Calu3 (cell line): ENCODE measurements around the gene ZCCHC24. TPM values are rescaled to one million over a fixed set of nuclear protein-coding genes. Genes with fewer than 3 reads are reported as not detected.

ENCODE experiments used
- BruUV-seq: library from RNA; stranded (reverse); fragments of 400-500 nt; replicated peaks from 2 replicates; lab custom pipeline; 2021; lab: Mats Ljungman, UMichigan
- CTCF ChIA-PET: fragments of 300-600 bp; sonication (Branson Sonifier 250); formaldehyde crosslinking; loops from one replicate; lab custom pipeline; 2022; ENCODE audit warnings: antibody characterized with exemption; lab: Charles Lee
- DNase-seq: peaks from one replicate; pipeline ENCODE4 v3.0.0; 2022
- H3K27ac Mint-ChIP-seq: one replicate; pipeline ENCODE4 v1.8.0; 2022; ENCODE audit warnings: mixed read lengths; ENCODE audit not compliant: unreplicated experiment
- H3K27me3 Mint-ChIP-seq: one replicate; pipeline ENCODE4 v1.8.0; 2022; ENCODE audit warnings: mixed read lengths; ENCODE audit not compliant: unreplicated experiment
- H3K36me3 Mint-ChIP-seq: one replicate; pipeline ENCODE4 v1.8.0; 2022; ENCODE audit warnings: mild to moderate bottlenecking, moderate library complexity, mixed read lengths; ENCODE audit not compliant: insufficient read depth, unreplicated experiment
- H3K4me1 Mint-ChIP-seq: one replicate; pipeline ENCODE4 v1.8.0; 2022; ENCODE audit warnings: mild to moderate bottlenecking, low read depth, mixed read lengths; ENCODE audit not compliant: unreplicated experiment
- H3K4me3 Mint-ChIP-seq: one replicate; pipeline ENCODE4 v1.8.0; 2022; ENCODE audit warnings: mild to moderate bottlenecking, low read depth, moderate library complexity, mixed read lengths; ENCODE audit not compliant: unreplicated experiment
- H3K9me3 Mint-ChIP-seq: one replicate; pipeline ENCODE4 v1.8.0; 2022; ENCODE audit warnings: low read depth, mixed read lengths; ENCODE audit not compliant: unreplicated experiment
- CTCF ChIP-seq: fragments of 200-600 bp; IDR thresholded peaks from one replicate; pipeline ENCODE4 v1.8.0; 2022; ENCODE audit warnings: antibody characterized with exemption; ENCODE audit not compliant: unreplicated experiment
- intact Hi-C: fragments of 100-400 bp; cut with micrococcal nuclease; formaldehyde crosslinking; loops from one replicate; pipeline ENCODE4 v1.10.0; 2022; ENCODE audit not compliant: unreplicated experiment
- total RNA-seq: library from RNA; stranded (reverse); gene quantifications from 2 replicates; pipeline ENCODE4 v1.2.3, GENCODE V29; 2022

Gene ZCCHC24
- total RNA-seq, 1 experiment from 2014 or later, result 1.4 TPM

- no peaks in the 10 kb centered on the region for H3K4me1 Mint-ChIP-seq
- no peaks in the 10 kb centered on the region for H3K36me3 Mint-ChIP-seq
These were observed 31.2 kb upstream of the ZCCHC24 start for GRCh38 chr10:79476645-79477044.

DNA sequence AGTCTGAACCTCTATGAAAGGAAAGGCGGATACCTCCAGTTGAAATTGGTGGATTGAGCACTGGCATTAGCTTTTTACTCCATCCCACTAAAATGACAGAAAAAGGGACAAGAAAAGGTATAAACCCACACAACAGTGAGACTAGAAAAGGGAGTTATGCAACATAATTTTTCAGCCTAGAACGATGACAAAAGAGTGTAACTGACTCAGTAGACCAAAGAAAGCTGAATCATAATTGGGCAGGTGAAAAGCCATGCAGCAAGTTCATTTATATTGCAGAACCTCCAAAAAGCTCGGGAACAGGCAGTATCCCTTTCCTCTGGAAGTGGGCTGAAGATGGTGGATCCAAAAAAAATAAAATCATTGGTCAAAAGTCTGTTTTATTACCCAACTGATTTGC is 30.5 kb upstream of the ZCCHC24 start:
- CTCF ChIA-PET, result interaction anchor here (0.8 kb wide), 1 partner anchor 8 kb away, joined by 6 read pairs; no protein-coding TSS in a partner anchor

More at GRCh38 chr10:79476645-79477044, 31.2 kb upstream of the ZCCHC24 start:
- no TSS peak for BruUV-seq
- H3K9me3 Mint-ChIP-seq, result no peaks in the 10 kb centered on the region
- no peak overlapping the region for H3K27ac Mint-ChIP-seq
- H3K4me3 Mint-ChIP-seq, result no peak overlapping the region
- H3K27me3 Mint-ChIP-seq, result peaks cover 65% of the 10 kb centered on the region
- no peak for TF ChIP-seq CTCF
- CTCF ChIA-PET, result no interaction called here
- no peak for DNase-seq
- intact Hi-C loops, result no loop called here

DNA sequence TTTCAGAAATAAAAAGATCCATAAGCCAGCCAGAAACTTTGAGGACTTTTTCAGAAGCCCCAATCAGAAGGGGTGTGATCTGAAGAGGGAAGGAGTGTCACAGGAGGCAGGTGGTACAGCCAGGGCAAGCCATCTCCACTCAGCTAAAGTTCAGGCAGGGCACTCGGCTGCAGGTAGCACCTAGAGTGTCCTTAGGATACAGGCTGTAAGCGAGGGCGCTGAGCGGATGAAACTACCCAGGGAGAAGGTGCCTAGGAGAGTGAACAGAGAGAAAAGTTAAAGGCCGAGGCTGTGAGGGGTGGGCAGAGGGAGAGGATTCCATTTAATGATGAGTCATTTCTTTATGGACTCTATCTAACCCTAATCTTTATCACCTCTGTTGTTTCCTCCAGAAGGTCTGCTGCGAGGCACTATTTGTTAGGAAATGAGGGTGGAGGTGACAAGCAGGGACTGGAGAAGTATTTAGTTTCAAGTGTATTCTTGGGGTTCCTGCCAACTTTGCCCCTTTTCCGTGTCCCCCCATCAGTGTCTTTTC is 29.8 kb upstream of the ZCCHC24 start:
- no peak for TF ChIP-seq CTCF

More for the DNA sequence above, 30.5 kb upstream of the ZCCHC24 start:
- no peak for DNase-seq
- no peaks in the 10 kb centered on the region for H3K9me3 Mint-ChIP-seq
- no peak overlapping the region for H3K27ac Mint-ChIP-seq
- no TSS peak for BruUV-seq
- no peaks in the 10 kb centered on the region for H3K4me1 Mint-ChIP-seq
- no peak overlapping the region for H3K4me3 Mint-ChIP-seq
- no peaks in the 10 kb centered on the region for H3K36me3 Mint-ChIP-seq
- H3K27me3 Mint-ChIP-seq, result peaks cover 71% of the 10 kb centered on the region
- intact Hi-C loops, result no loop called here
- TF ChIP-seq CTCF, result no peak

DNA sequence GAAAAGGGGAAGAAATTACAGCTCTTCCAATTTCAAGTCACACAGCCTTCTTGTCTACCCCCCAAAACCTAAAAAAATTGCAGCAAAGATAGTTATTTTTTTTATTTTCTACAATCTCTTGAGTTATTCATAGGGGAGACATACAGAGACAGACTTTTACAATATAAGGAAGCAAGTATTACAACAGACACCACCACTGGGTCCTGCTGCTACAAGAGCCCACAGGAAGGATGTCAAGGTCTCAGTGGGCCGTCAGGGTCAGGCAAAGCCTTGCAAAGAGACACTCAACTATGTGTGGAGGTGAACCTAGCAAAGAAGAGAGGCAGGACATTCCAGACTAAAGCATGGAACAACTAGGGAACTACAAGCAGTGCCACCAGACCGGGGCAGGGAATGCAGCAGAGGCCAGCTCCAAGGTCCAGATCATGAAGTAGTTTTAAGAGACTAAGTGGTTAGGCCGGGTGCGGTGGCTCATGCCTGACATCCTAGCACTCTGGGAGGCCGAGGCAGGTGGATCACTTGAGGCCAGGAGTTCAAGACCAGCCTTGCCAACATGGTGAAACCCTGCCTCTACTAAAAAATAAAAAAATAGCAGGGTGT is 28.2 kb upstream of the ZCCHC24 start:
- H3K4me3 Mint-ChIP-seq, result no peak overlapping the region
- intact Hi-C loops, result no loop called here
- no peaks in the 10 kb centered on the region for H3K9me3 Mint-ChIP-seq
- H3K27ac Mint-ChIP-seq, result no peak overlapping the region
- no peak for TF ChIP-seq CTCF
- BruUV-seq, result no TSS peak
- no peaks in the 10 kb centered on the region for H3K36me3 Mint-ChIP-seq
- CTCF ChIA-PET, result interaction anchor here (1.2 kb wide), 1 partner anchor 99 kb away, joined by 6 read pairs; no protein-coding TSS in a partner anchor
- H3K27me3 Mint-ChIP-seq, result peaks cover 90% of the 10 kb centered on the region
- DNase-seq, result no peak
- H3K4me1 Mint-ChIP-seq, result no peaks in the 10 kb centered on the region

More for the DNA sequence above, 29.8 kb upstream of the ZCCHC24 start:
- Mint-ChIP-seq H3K9me3 (no peaks in the 10 kb centered on the region), H3K27me3 (peaks cover 74% of the 10 kb centered on the region), H3K4me3 (no peak overlapping the region), H3K4me1 (no peaks in the 10 kb centered on the region), H3K27ac (no peak overlapping the region), H3K36me3 (no peaks in the 10 kb centered on the region)
- CTCF ChIA-PET, result no interaction called here
- intact Hi-C loops, result no loop called here
- BruUV-seq, result no TSS peak
- DNase-seq, result no peak
